ENCODE results near the gene ACOT9.
"Not testable (repeated sequence)": the region's sequence is repeated elsewhere in the genome, so short reads cannot be mapped to it uniquely, and the experiment has no call there.

ACOT9 gene

GRCh38 chrX:23752740-23753415 lies 9.8 kb upstream of the ACOT9 start:
- Mint-ChIP-seq H3K9me3 (no peaks in the 10 kb centered on the region), H3K36me3 (ENCODE audit: insufficient read depth) (peaks cover 2% of the 10 kb centered on the region), H3K4me3 (no peak overlapping the region), H3K27me3 (no peaks in the 10 kb centered on the region), H3K4me1 (ENCODE audit: low read depth in 2 of 2) (no peaks in the 10 kb centered on the region), H3K27ac (no peak overlapping the region)
- DNase-seq = no peak
- no peak for ATAC-seq (replicated peaks)

GRCh38 chrX:23749576-23749975 lies 6.5 kb upstream of the ACOT9 start:
- DNase-seq = no peak
- H3K27ac Mint-ChIP-seq = no peak overlapping the region

GRCh38 chrX:23749129-23749528 lies 6.1 kb upstream of the ACOT9 start:
- ATAC-seq (replicated peaks) (no peak), DNase-seq (no peak)

More at GRCh38 chrX:23749576-23749975, 6.5 kb upstream of the ACOT9 start:
- H3K4me1 Mint-ChIP-seq (ENCODE audit: low read depth in 2 of 2) = peaks cover 5 to 11% of the 10 kb centered on the region in 2 donors
- peaks cover 2% of the 10 kb centered on the region for H3K36me3 Mint-ChIP-seq (ENCODE audit: insufficient read depth)
- no peak overlapping the region for H3K4me3 Mint-ChIP-seq
- H3K9me3 Mint-ChIP-seq = no peaks in the 10 kb centered on the region
- H3K27me3 Mint-ChIP-seq = no peaks in the 10 kb centered on the region
- no peak for ATAC-seq (replicated peaks)

GRCh38 chrX:23745786-23746185 lies 2.7 kb upstream of the ACOT9 start:
- Mint-ChIP-seq H3K36me3 (ENCODE audit: insufficient read depth) (peaks cover 5% of the 10 kb centered on the region), H3K27me3 (no peaks in the 10 kb centered on the region), H3K9me3 (no peaks in the 10 kb centered on the region), H3K4me1 (ENCODE audit: low read depth in 2 of 2) (peaks cover 16 to 28% of the 10 kb centered on the region in 2 donors), H3K4me3 (peak overlapping the region; percentile 36 to 72), H3K27ac (peak overlapping the region; percentile 60 to 86)
- DNase-seq (no peak), ATAC-seq (replicated peaks) (peak; percentile 50)

More at GRCh38 chrX:23749129-23749528, 6.1 kb upstream of the ACOT9 start:
- Mint-ChIP-seq H3K4me1 (ENCODE audit: low read depth in 2 of 2) (peaks cover 7 to 14% of the 10 kb centered on the region in 2 donors), H3K4me3 (no peak overlapping the region), H3K27me3 (no peaks in the 10 kb centered on the region), H3K9me3 (no peaks in the 10 kb centered on the region), H3K36me3 (ENCODE audit: insufficient read depth) (peaks cover 2% of the 10 kb centered on the region), H3K27ac (no peak overlapping the region)

- Mint-ChIP-seq H3K27ac (peak overlapping the region; percentile 89), H3K4me3 (peak overlapping the region; percentile 83 to 88), H3K4me1 (ENCODE audit: low read depth in 2 of 2) (peaks cover 20 to 28% of the 10 kb centered on the region in 2 donors)
- H3K36me3 Mint-ChIP-seq (ENCODE audit: insufficient read depth); DNase-seq; H3K9me3 Mint-ChIP-seq; H3K27me3 Mint-ChIP-seq; ATAC-seq (replicated peaks): not testable (repeated sequence)
Measured at GRCh38 chrX:23743623-23743971, 521 bp upstream of the ACOT9 start.

GRCh38 chrX:23742174-23742696 lies 841 bp downstream of the ACOT9 start:
- Mint-ChIP-seq H3K4me3 (peak overlapping the region; percentile 83 to 88), H3K9me3 (no peaks in the 10 kb centered on the region), H3K4me1 (ENCODE audit: low read depth in 2 of 2) (peaks cover 21 to 28% of the 10 kb centered on the region in 2 donors), H3K27ac (peak overlapping the region; percentile 89), H3K36me3 (ENCODE audit: insufficient read depth) (peaks cover 3% of the 10 kb centered on the region), H3K27me3 (no peaks in the 10 kb centered on the region)
- DNase-seq (peak in 2 of 3 experiments; percentile 1 to 6), ATAC-seq (replicated peaks) (peak; percentile 9)

GRCh38 chrX:23737413-23737812 lies 5.7 kb downstream of the ACOT9 start:
- no peak for ATAC-seq (replicated peaks)
- H3K36me3 Mint-ChIP-seq (ENCODE audit: insufficient read depth) = peaks cover 13% of the 10 kb centered on the region
- H3K4me1 Mint-ChIP-seq (ENCODE audit: low read depth in 2 of 2) = peaks cover 19 to 27% of the 10 kb centered on the region in 2 donors
- no peaks in the 10 kb centered on the region for H3K9me3 Mint-ChIP-seq
- no peak overlapping the region for H3K27ac Mint-ChIP-seq
- H3K4me3 Mint-ChIP-seq = no peak overlapping the region
- no peak for DNase-seq
- no peaks in the 10 kb centered on the region for H3K27me3 Mint-ChIP-seq

- Mint-ChIP-seq H3K9me3 (no peaks in the 10 kb centered on the region), H3K4me1 (ENCODE audit: low read depth in 2 of 2) (peaks cover 10 to 15% of the 10 kb centered on the region in 2 donors), H3K4me3 (no peak overlapping the region), H3K36me3 (ENCODE audit: insufficient read depth) (peaks cover 15% of the 10 kb centered on the region), H3K27ac (peak overlapping the region in 1 of 2 donors; percentile 71), H3K27me3 (no peaks in the 10 kb centered on the region)
- ATAC-seq (replicated peaks) (no peak), DNase-seq (no peak)
Measured at GRCh38 chrX:23736030-23736429, 7.0 kb downstream of the ACOT9 start.

- Mint-ChIP-seq H3K36me3 (ENCODE audit: insufficient read depth) (peaks cover 41% of the 10 kb centered on the region), H3K4me1 (ENCODE audit: low read depth in 2 of 2) (peaks cover 4 to 15% of the 10 kb centered on the region in 2 donors), H3K4me3 (no peak overlapping the region), H3K27ac (peak overlapping the region; percentile 13 to 85), H3K27me3 (no peaks in the 10 kb centered on the region), H3K9me3 (no peaks in the 10 kb centered on the region)
- no peak for DNase-seq
- ATAC-seq (replicated peaks) = peak; percentile 33
Measured at GRCh38 chrX:23732704-23733103, 10.4 kb downstream of the ACOT9 start.

- ATAC-seq (replicated peaks) (no peak), DNase-seq (no peak)
- H3K36me3 Mint-ChIP-seq (ENCODE audit: insufficient read depth) = peaks cover 44% of the 10 kb centered on the region
- H3K4me3 Mint-ChIP-seq = no peak overlapping the region
- no peaks in the 10 kb centered on the region for H3K27me3 Mint-ChIP-seq
- no peaks in the 10 kb centered on the region for H3K9me3 Mint-ChIP-seq
- peak overlapping the region in 1 of 2 donors; percentile 85 for H3K27ac Mint-ChIP-seq
- H3K4me1 Mint-ChIP-seq (ENCODE audit: low read depth in 2 of 2) = peaks cover 4 to 15% of the 10 kb centered on the region in 2 donors
Measured at GRCh38 chrX:23731951-23732350, 11.1 kb downstream of the ACOT9 start.

- H3K27me3 Mint-ChIP-seq = no peaks in the 10 kb centered on the region
- no peaks in the 10 kb centered on the region for H3K9me3 Mint-ChIP-seq
- ATAC-seq (replicated peaks) (no peak), DNase-seq (no peak)
- no peak overlapping the region for H3K4me3 Mint-ChIP-seq
- no peak overlapping the region for H3K27ac Mint-ChIP-seq
- peaks cover 4 to 8% of the 10 kb centered on the region in 2 donors for H3K4me1 Mint-ChIP-seq (ENCODE audit: low read depth in 2 of 2)
- peaks cover 52% of the 10 kb centered on the region for H3K36me3 Mint-ChIP-seq (ENCODE audit: insufficient read depth)
Measured at GRCh38 chrX:23729214-23729613, 13.9 kb downstream of the ACOT9 start.

- peaks cover 60% of the 10 kb centered on the region for H3K36me3 Mint-ChIP-seq (ENCODE audit: insufficient read depth)
- no peaks in the 10 kb centered on the region for H3K4me1 Mint-ChIP-seq (ENCODE audit: low read depth in 2 of 2)
- no peak overlapping the region for H3K4me3 Mint-ChIP-seq
- no peaks in the 10 kb centered on the region for H3K27me3 Mint-ChIP-seq
- peak overlapping the region in 1 of 2 donors; percentile 79 for H3K27ac Mint-ChIP-seq
- no peaks in the 10 kb centered on the region for H3K9me3 Mint-ChIP-seq
- no peak for ATAC-seq (replicated peaks)
- DNase-seq = no peak
Measured at GRCh38 chrX:23727206-23727605, 15.9 kb downstream of the ACOT9 start.

GRCh38 chrX:23726191-23726590 lies 16.9 kb downstream of the ACOT9 start:
- Mint-ChIP-seq H3K27me3 (no peaks in the 10 kb centered on the region), H3K4me1 (ENCODE audit: low read depth in 2 of 2) (no peaks in the 10 kb centered on the region)
- no peak for ATAC-seq (replicated peaks)

GRCh38 chrX:23720117-23720677 lies 22.9 kb downstream of the ACOT9 start:
- Mint-ChIP-seq H3K27ac (no peak overlapping the region), H3K27me3 (no peaks in the 10 kb centered on the region), H3K9me3 (no peaks in the 10 kb centered on the region), H3K36me3 (ENCODE audit: insufficient read depth) (peaks cover 50% of the 10 kb centered on the region), H3K4me1 (ENCODE audit: low read depth in 2 of 2) (peaks cover 1 to 4% of the 10 kb centered on the region in 2 donors), H3K4me3 (no peak overlapping the region)
- ATAC-seq (replicated peaks) (no peak), DNase-seq (no peak)

More at GRCh38 chrX:23726191-23726590, 16.9 kb downstream of the ACOT9 start:
- no peak overlapping the region for H3K4me3 Mint-ChIP-seq
- H3K36me3 Mint-ChIP-seq (ENCODE audit: insufficient read depth) = peaks cover 65% of the 10 kb centered on the region
- no peak for DNase-seq
- no peaks in the 10 kb centered on the region for H3K9me3 Mint-ChIP-seq
- peak overlapping the region in 1 of 2 donors; percentile 57 for H3K27ac Mint-ChIP-seq
